K562 (cell line): ENCODE measurements around the gene ALDH9A1. TPM values are rescaled to one million over a fixed set of nuclear protein-coding genes. Genes with fewer than 3 reads are reported as not detected.

Source experiments
- C11orf30 ChIP-seq: fragments of 450-650 bp; IDR thresholded peaks from 2 replicates; pipeline ENCODE4 v1.6.1; 2016; ENCODE audit warnings: low read depth, mild to moderate bottlenecking
- CHD2 ChIP-seq: IDR thresholded peaks from 2 replicates; pipeline ENCODE4 v1.6.1; 2011; ENCODE audit warnings: low read depth, low read length
- ETV6 ChIP-seq, 3 experiments: fragments of 150-350 bp in 1 of 3; sonication (generic) in 1 of 3; formaldehyde crosslinking in 1 of 3; IDR thresholded peaks; 2 replicates each; pipeline versions ENCODE4 v1.6.1 to v1.8.0; 2014 to 2022; ENCODE audit warnings: borderline replicate concordance in 2 of 3, low read depth in 2 of 3, antibody characterized with exemption in 1 of 3, low read length in 1 of 3, mild to moderate bottlenecking in 1 of 3, missing genetic modification reagents in 1 of 3
- GTF2E2 ChIP-seq: fragments of 200-800 bp; sonication (Bioruptor generic); IDR thresholded peaks from 2 replicates; pipeline ENCODE4 v1.6.1; 2016; ENCODE audit warnings: missing genetic modification characterization, missing compliant biosample characterization
- KAT8 ChIP-seq: fragments of 450-650 bp; IDR thresholded peaks from 2 replicates; pipeline ENCODE4 v1.6.1; 2016; ENCODE audit warnings: low read depth, mild to moderate bottlenecking
- MAFF ChIP-seq: IDR thresholded peaks from 2 replicates; pipeline ENCODE4 v1.6.1; 2012; ENCODE audit warnings: low read length, improper control_type of control experiment
- MAFK ChIP-seq: IDR thresholded peaks from 2 replicates; pipeline ENCODE4 v1.6.1; 2011; ENCODE audit warnings: low read length, improper control_type of control experiment
- NCOA1 ChIP-seq: fragments of 450-650 bp; IDR thresholded peaks from 2 replicates; pipeline ENCODE4 v1.6.1; 2016; ENCODE audit warnings: low read depth
- POLR2B ChIP-seq: fragments of 450-650 bp; IDR thresholded peaks from 2 replicates; pipeline ENCODE4 v1.6.1; 2018; ENCODE audit warnings: low read depth; ENCODE audit not compliant: partially characterized antibody
- RB1 ChIP-seq: fragments of 450-650 bp; IDR thresholded peaks from 2 replicates; pipeline ENCODE4 v1.6.1; 2017; ENCODE audit warnings: low read depth, mild to moderate bottlenecking
- REST ChIP-seq, 2 experiments: fragments of 450-650 bp; formaldehyde crosslinking in 1 of 2; IDR thresholded peaks; 2 replicates each; pipeline versions ENCODE4 v1.4.0 to v1.6.1; 2014 to 2020; ENCODE audit warnings: mild to moderate bottlenecking in 2 of 2, borderline replicate concordance in 1 of 2, low read depth in 1 of 2
- TCF7 ChIP-seq: sonication (generic); IDR thresholded peaks from 2 replicates; pipeline ENCODE4 v1.6.1; 2016; ENCODE audit warnings: antibody characterized with exemption, borderline replicate concordance
- U2AF1 ChIP-seq: fragments of 200-400 bp; formaldehyde crosslinking; optimal IDR thresholded peaks from 2 replicates; pipeline ENCODE3; 2017; ENCODE audit warnings: mild to moderate bottlenecking, low read depth, low read length, moderate library complexity
- YBX1 ChIP-seq: fragments of 450-650 bp; IDR thresholded peaks from 2 replicates; pipeline ENCODE4 v1.7.1; 2016; ENCODE audit warnings: mild to moderate bottlenecking
- ZC3H11A ChIP-seq: IDR thresholded peaks from 2 replicates; pipeline ENCODE4 v1.6.1; 2012; ENCODE audit warnings: low read depth, low read length, improper control_type of control experiment
- ZEB2 ChIP-seq: fragments of 450-650 bp; IDR thresholded peaks from 2 replicates; pipeline ENCODE4 v1.6.1; 2016
- ZNF133 ChIP-seq: fragments of 250-450 bp; sonication (Bioruptor Pico); IDR thresholded peaks from 2 replicates; pipeline ENCODE4 v1.4.0; 2020; ENCODE audit warnings: mild to moderate bottlenecking
- ZNF175 ChIP-seq: fragments of 200-800 bp; sonication (Bioruptor generic); IDR thresholded peaks from 2 replicates; pipeline ENCODE4 v1.6.1; 2016; ENCODE audit warnings: low read depth, mild to moderate bottlenecking, missing genetic modification characterization, missing compliant biosample characterization
- ZNF431 ChIP-seq: sonication (generic); formaldehyde crosslinking; IDR thresholded peaks from 2 replicates; pipeline ENCODE4 v1.8.0; 2022; ENCODE audit warnings: mild to moderate bottlenecking, missing genetic modification reagents
- polyA plus RNA-seq, 8 experiments: library from polyadenylated mRNA; depleted of rRNA in 4 of 8; stranded (reverse) in 5 of 8; unstranded in 3 of 8; fragments of >200 nt; fragmentation: Nextera tagmentation in 2 of 8; fragmentation: Illumina TruSeq in 1 of 8; extraction: Ambion mirVana in 2 of 8; extraction: Trizol in 1 of 8; gene quantifications; 2 replicates each; pipeline versions ENCODE4 v1.2.1 to v1.2.3, GENCODE V29; 2011 to 2014; ENCODE audit warnings: inconsistent platforms in 1 of 8, missing spikeins in 1 of 8
- total RNA-seq, 7 experiments: library from RNA; depleted of rRNA in 6 of 7; stranded (reverse); fragments of >200 nt in 6 of 7; fragmentation: Illumina TruSeq in 2 of 7; extraction: Trizol in 2 of 7; gene quantifications; 2 replicates each; pipeline versions ENCODE4 v1.2.1 to v1.2.3, GENCODE V29; 2011 to 2021; ENCODE audit warnings: low replicate concordance in 1 of 7

The ALDH9A1 gene
- total and polyA plus RNA-seq, 9 of the 15 experiments (the other 6 are each of a cell fraction or from before 2014, with no cell fraction given) = 26.5 to 54.3 (median 39.2) TPM

DNA sequence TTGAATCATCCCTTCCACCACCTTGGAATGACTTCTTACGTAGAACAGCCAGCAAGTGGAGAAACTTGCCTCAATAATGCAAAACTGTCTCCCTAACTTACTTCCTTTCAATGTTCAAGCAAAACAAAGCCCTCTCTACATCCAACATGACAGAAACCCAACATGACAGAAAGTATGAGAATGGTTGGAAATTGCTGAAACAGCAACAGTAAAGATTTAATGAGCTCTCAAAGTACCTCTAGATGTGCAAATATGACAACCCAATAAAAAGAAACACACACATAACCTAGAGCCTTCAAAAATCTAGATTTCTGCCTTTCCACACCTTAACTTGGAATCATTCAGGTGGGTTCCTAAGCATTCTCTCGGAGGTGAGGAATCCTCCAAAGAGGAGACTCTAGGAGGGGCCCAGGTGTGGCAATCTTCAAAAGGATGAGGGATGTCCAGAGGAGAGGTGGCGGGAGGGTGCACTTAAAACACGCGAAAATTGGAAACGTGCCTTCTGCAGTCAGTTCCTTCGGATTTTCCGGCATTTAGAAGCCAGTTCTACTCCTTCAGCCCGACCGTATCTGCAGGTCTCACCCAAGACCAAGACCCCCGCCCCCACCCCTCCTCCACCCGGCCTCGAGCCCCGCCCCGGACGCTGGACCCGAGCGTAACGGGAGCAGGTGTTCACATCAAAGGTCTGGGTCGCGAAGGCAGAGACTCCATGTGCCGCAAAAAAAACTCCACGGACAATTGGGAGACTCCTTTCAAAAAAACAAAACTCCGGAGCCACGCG is 68.3 kb downstream of the ALDH9A1 start (continued):
- no peak for TF ChIP-seq REST (IDR thresholded peaks at IDR 0.05; ENCODE audit: borderline replicate concordance)
- no peak for TF ChIP-seq REST (CRISPR knock-in tag; IDR thresholded peaks at IDR 0.05; ENCODE audit: low read depth)
- no peak for TF ChIP-seq U2AF1
- no peak for TF ChIP-seq YBX1
- TF ChIP-seq ZEB2 = 0 out of 2 replicates have a peak, but pooled peaks have one; percentile 8
- no peak for TF ChIP-seq CHD2
- TF ChIP-seq TCF7 = peak; percentile 77; the same call in 1 of the 2 replicates
- TF ChIP-seq ZC3H11A = no peak
- TF ChIP-seq ZNF175 (CRISPR knock-in tag) = 0 out of 2 replicates have a peak, but pooled peaks have one; percentile 9
- TF ChIP-seq RB1 = peak; percentile 33; the same call in 1 of the 2 replicates
- TF ChIP-seq ZNF431 (CRISPR knock-in tag) = no peak
- no peak for TF ChIP-seq ZNF133 (CRISPR knock-in tag)
- TF ChIP-seq ETV6 (IDR thresholded peaks at IDR 0.05; ENCODE audit: borderline replicate concordance in 1 of 2, low read depth in 2 of 2, low read length in 1 of 2) = no peak
- peak; percentile 26; the same call in 1 of the 2 replicates for TF ChIP-seq ETV6 (CRISPR knock-in tag; IDR thresholded peaks at IDR 0.05; ENCODE audit: borderline replicate concordance)
- no peak for TF ChIP-seq KAT8
- TF ChIP-seq C11orf30 = peak; percentile 80
- TF ChIP-seq MAFF = peak; percentile 31; the same call in 1 of the 2 replicates
- no peak for TF ChIP-seq POLR2B
- 0 out of 2 replicates have a peak, but pooled peaks have one; percentile 17 for TF ChIP-seq MAFK
- TF ChIP-seq GTF2E2 (tag) = no peak
- TF ChIP-seq NCOA1 = no peak
